ENCODE measurements around the gene SLC39A11. TPM values are rescaled to one million over a fixed set of nuclear protein-coding genes. Genes with fewer than 3 reads are reported as not detected.

Gene SLC39A11
- total and polyA plus RNA-seq, 2 of the 13 experiments (the other 11 are each of a cell fraction or from before 2014, with no cell fraction given): 17.2 to 31.5 TPM

DNA sequence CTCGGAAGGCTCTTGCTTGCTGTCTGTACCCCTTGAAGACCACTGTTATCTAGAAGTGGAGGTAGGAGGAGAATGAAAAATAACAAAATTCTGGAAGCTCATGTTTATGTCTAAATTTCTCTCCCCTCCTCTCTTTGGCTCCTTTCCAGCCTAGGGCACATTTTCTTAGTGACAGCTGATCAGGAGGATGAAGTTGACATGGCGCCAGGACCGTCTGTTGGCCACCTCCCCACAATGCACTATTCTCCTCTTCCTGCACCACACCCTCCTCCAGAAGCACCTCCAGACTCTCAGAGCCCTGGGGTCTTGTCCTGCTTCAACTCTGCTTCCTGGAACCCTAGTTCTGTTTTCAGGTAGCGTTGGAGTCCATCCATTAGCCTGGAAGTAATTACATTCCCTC is 46.8 kb upstream of the SLC39A11 start:
- Histone ChIP-seq H3K36me3 (replicated peaks in 1 of 2; ENCODE audit: control insufficient read depth in 1 of 2, insufficient read depth in 2 of 2, low read length in 2 of 2) (no peaks in the 10 kb centered on the region), H3K27ac (ENCODE audit: extremely low read length, insufficient read depth, low read length) (no peak overlapping the region), H3K79me2 (ENCODE audit: insufficient read depth, low read length) (no peaks in the 10 kb centered on the region), H3K27me3 (ENCODE audit: control insufficient read depth in 1 of 2, insufficient read depth in 2 of 2, low read length in 2 of 2) (peaks cover 7 to 32% of the 10 kb centered on the region in 2 experiments), H3K4me1 (ENCODE audit: insufficient read depth, low read length) (no peaks in the 10 kb centered on the region), H3K9me3 (ENCODE audit: low read length) (no peaks in the 10 kb centered on the region), H2AFZ (ENCODE audit: low read length) (no peak overlapping the region), H3K9ac (ENCODE audit: insufficient read depth, low read depth, low read length) (no peak overlapping the region), H4K20me1 (ENCODE audit: insufficient read depth, low read length) (no peaks in the 10 kb centered on the region), H3K4me3 (replicated peaks in 1 of 3; ENCODE audit: insufficient read depth in 1 of 3, low read depth in 2 of 3, low read length in 3 of 3) (no peak overlapping the region), H3K4me2 (ENCODE audit: low read depth, low read length) (no peak overlapping the region)
- ChIA-PET POLR2A (no interaction called here), CTCF (ENCODE audit: low intra/inter-chr PET ratio, low total read pairs) (no interaction called here)
- TF ChIP-seq, protein P1, sequence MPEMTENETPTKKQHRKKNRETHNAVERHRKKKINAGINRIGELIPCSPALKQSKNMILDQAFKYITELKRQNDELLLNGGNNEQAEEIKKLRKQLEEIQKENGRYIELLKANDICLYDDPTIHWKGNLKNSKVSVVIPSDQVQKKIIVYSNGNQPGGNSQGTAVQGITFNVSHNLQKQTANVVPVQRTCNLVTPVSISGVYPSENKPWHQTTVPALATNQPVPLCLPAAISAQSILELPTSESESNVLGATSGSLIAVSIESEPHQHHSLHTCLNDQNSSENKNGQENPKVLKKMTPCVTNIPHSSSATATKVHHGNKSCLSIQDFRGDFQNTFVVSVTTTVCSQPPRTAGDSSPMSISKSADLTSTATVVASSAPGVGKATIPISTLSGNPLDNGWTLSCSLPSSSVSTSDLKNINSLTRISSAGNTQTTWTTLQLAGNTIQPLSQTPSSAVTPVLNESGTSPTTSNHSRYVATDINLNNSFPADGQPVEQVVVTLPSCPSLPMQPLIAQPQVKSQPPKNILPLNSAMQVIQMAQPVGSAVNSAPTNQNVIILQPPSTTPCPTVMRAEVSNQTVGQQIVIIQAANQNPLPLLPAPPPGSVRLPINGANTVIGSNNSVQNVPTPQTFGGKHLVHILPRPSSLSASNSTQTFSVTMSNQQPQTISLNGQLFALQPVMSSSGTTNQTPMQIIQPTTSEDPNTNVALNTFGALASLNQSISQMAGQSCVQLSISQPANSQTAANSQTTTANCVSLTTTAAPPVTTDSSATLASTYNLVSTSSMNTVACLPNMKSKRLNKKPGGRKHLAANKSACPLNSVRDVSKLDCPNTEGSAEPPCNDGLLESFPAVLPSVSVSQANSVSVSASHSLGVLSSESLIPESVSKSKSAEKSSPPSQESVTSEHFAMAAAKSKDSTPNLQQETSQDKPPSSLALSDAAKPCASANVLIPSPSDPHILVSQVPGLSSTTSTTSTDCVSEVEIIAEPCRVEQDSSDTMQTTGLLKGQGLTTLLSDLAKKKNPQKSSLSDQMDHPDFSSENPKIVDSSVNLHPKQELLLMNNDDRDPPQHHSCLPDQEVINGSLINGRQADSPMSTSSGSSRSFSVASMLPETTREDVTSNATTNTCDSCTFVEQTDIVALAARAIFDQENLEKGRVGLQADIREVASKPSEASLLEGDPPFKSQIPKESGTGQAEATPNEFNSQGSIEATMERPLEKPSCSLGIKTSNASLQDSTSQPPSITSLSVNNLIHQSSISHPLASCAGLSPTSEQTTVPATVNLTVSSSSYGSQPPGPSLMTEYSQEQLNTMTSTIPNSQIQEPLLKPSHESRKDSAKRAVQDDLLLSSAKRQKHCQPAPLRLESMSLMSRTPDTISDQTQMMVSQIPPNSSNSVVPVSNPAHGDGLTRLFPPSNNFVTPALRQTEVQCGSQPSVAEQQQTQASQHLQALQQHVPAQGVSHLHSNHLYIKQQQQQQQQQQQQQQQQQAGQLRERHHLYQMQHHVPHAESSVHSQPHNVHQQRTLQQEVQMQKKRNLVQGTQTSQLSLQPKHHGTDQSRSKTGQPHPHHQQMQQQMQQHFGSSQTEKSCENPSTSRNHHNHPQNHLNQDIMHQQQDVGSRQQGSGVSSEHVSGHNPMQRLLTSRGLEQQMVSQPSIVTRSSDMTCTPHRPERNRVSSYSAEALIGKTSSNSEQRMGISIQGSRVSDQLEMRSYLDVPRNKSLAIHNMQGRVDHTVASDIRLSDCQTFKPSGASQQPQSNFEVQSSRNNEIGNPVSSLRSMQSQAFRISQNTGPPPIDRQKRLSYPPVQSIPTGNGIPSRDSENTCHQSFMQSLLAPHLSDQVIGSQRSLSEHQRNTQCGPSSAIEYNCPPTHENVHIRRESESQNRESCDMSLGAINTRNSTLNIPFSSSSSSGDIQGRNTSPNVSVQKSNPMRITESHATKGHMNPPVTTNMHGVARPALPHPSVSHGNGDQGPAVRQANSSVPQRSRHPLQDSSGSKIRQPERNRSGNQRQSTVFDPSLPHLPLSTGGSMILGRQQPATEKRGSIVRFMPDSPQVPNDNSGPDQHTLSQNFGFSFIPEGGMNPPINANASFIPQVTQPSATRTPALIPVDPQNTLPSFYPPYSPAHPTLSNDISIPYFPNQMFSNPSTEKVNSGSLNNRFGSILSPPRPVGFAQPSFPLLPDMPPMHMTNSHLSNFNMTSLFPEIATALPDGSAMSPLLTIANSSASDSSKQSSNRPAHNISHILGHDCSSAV (CRISPR knock-in tag; IDR thresholded peaks at IDR 0.05; ENCODE audit: borderline replicate concordance): no peak
- TF ChIP-seq, protein P2, sequence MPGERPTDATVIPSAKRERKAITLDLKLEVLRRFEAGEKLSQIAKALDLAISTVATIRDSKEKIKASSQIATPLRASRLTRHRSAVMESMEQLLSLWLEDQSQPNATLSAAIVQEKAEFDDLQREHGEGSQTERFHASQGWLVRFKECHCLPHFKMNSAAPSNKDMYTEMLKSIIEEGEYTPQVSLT (CRISPR knock-in tag; IDR thresholded peaks at IDR 0.05; ENCODE audit: borderline replicate concordance, low read depth): no peak
- TF ChIP-seq SALL2 (CRISPR knock-in tag; IDR thresholded peaks at IDR 0.05) (no peak), ZFAT (CRISPR knock-in tag; conservative IDR thresholded peaks at IDR 0.05) (no peak), ZNF326 (CRISPR knock-in tag; IDR thresholded peaks at IDR 0.05; ENCODE audit: borderline replicate concordance) (no peak), BHLHE40 (IDR thresholded peaks at IDR 0.05; ENCODE audit: low read length) (no peak), IKZF1 (IDR thresholded peaks at IDR 0.05) (no peak)
- TF ChIP-seq, protein P3, sequence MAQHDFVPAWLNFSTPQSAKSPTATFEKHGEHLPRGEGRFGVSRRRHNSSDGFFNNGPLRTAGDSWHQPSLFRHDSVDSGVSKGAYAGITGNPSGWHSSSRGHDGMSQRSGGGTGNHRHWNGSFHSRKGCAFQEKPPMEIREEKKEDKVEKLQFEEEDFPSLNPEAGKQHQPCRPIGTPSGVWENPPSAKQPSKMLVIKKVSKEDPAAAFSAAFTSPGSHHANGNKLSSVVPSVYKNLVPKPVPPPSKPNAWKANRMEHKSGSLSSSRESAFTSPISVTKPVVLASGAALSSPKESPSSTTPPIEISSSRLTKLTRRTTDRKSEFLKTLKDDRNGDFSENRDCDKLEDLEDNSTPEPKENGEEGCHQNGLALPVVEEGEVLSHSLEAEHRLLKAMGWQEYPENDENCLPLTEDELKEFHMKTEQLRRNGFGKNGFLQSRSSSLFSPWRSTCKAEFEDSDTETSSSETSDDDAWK (CRISPR knock-in tag; IDR thresholded peaks at IDR 0.05): no peak
- in situ Hi-C loops (cut with HindIII; ENCODE audit: extremely low pct_ligation_motif_present, low pct_unique_long_range_greater_than_20kb): no loop called here
- intact Hi-C loops (cut with micrococcal nuclease; ENCODE audit: unreplicated experiment): no loop called here
- FAIRE-seq (no peak), ATAC-seq (no peak), DNase-seq (ENCODE audit: low spot score) (no peak)
- no TSS peak for BruUV-seq (replicated peaks)
- WGBS (ENCODE audit: low lambda C conversion rate): 59% methylated on average over 4 of the region's 4 CpGs

All from HepG2 (cell line).